Prostate gland (tissue), 2 donors: ENCODE measurements around the gene EMID1.

Experiments used
- CTCF ChIP-seq, 4 experiments: fragments of 200-600 bp in 2 of 4; fragments of 450-650 bp in 2 of 4; sonication (generic) in 2 of 4; IDR thresholded peaks; 1 replicate in 3 of 4; 2 replicates in 1 of 4; pipeline ENCODE4 v1.5.1; 2016 to 2019; ENCODE audit warnings: antibody characterized with exemption in 4 of 4, mild to moderate bottlenecking in 2 of 4, moderate library complexity in 2 of 4
- POLR2AphosphoS5 ChIP-seq: sonication (generic); formaldehyde crosslinking; IDR thresholded peaks from one replicate; pipeline ENCODE4 v1.6.1; 2017; ENCODE audit warnings: antibody characterized with exemption

GRCh38 chr22:29201782-29202181 lies 3.9 kb upstream of the EMID1 start:
- TF ChIP-seq CTCF (IDR thresholded peaks at IDR 0.05): no peak
- TF ChIP-seq POLR2AphosphoS5: no peak
